PC-9 (cell line): ENCODE measurements around the gene ZYG11B. TPM values are rescaled to one million over a fixed set of nuclear protein-coding genes. Genes with fewer than 3 reads are reported as not detected.
A peak's percentile ranks its signal among the peaks of the same experiment; 100 is the strongest.

Source experiments
- BruUV-seq: library from RNA; stranded (reverse); fragments of 400-500 nt; replicated peaks from 2 replicates; lab custom pipeline; 2021; lab: Mats Ljungman, UMichigan
- CTCF ChIA-PET: fragments of 300-600 bp; sonication (Branson Sonifier 250); formaldehyde crosslinking; loops from one replicate; lab custom pipeline; 2022; ENCODE audit warnings: antibody characterized with exemption; lab: Charles Lee
- POLR2A ChIA-PET: fragments of 300-600 bp; sonication (Branson Sonifier 250); formaldehyde crosslinking; loops from one replicate; lab custom pipeline; 2022; ENCODE audit warnings: antibody characterized with exemption; ENCODE audit not compliant: unreplicated experiment; lab: Charles Lee
- DNase-seq, 2 experiments: peaks; one replicate each; pipeline versions ENCODE4 v3.0.0 to v3.0.0-alpha.2; 2015 to 2022; ENCODE audit warnings: mixed read lengths in 1 of 2
- H2AFZ ChIP-seq: fragments of 200-600 bp; sonication (generic); 2 replicates; pipeline ENCODE4 v1.8.1; 2017; ENCODE audit warnings: antibody characterized with exemption
- H3F3A ChIP-seq: fragments of 200-600 bp; sonication (generic); 2 replicates; pipeline ENCODE4 v1.8.1; 2017; ENCODE audit warnings: antibody characterized with exemption, mild to moderate bottlenecking, low read depth; ENCODE audit not compliant: insufficient read depth
- H3K27ac ChIP-seq: fragments of 200-600 bp; sonication (generic); 2 replicates; pipeline ENCODE4 v1.6.1; 2016; ENCODE audit warnings: mixed run types
- H3K27me3 ChIP-seq: fragments of 200-600 bp; sonication (generic); 2 replicates; pipeline ENCODE4 v1.6.1; 2016; ENCODE audit warnings: low read depth, mixed run types; ENCODE audit not compliant: insufficient read depth
- H3K36me3 ChIP-seq: fragments of 200-600 bp; sonication (generic); 2 replicates; pipeline ENCODE4 v1.6.1; 2016; ENCODE audit warnings: low read depth, mixed run types
- H3K4me1 ChIP-seq: fragments of 200-600 bp; sonication (generic); replicated peaks from 2 replicates; pipeline ENCODE4 v1.6.1; 2016; ENCODE audit warnings: mixed run types; ENCODE audit not compliant: insufficient read depth
- H3K4me2 ChIP-seq: fragments of 200-600 bp; sonication (generic); 2 replicates; pipeline ENCODE4 v1.6.1; 2017; ENCODE audit warnings: mixed run types
- H3K4me3 ChIP-seq: fragments of 200-600 bp; sonication (generic); 2 replicates; pipeline ENCODE4 v1.6.1; 2016; ENCODE audit warnings: mixed run types
- H3K79me2 ChIP-seq: fragments of 200-600 bp; sonication (generic); 2 replicates; pipeline ENCODE4 v1.6.1; 2017; ENCODE audit warnings: low read depth, mixed run types
- H3K9me2 ChIP-seq: fragments of 200-600 bp; sonication (generic); 2 replicates; pipeline ENCODE4 v1.8.1; 2017; ENCODE audit warnings: mild to moderate bottlenecking; ENCODE audit not compliant: insufficient read depth
- H3K9me3 ChIP-seq: fragments of 200-600 bp; sonication (generic); 2 replicates; pipeline ENCODE4 v1.8.1; 2016; ENCODE audit warnings: low read depth; ENCODE audit not compliant: insufficient read depth
- H4K20me1 ChIP-seq: fragments of 200-600 bp; sonication (generic); 2 replicates; pipeline ENCODE4 v1.8.1; 2017; ENCODE audit not compliant: insufficient read depth
- EZH2 ChIP-seq: fragments of 200-600 bp; sonication (generic); IDR thresholded peaks from 2 replicates; pipeline ENCODE4 v1.8.0; 2017; ENCODE audit warnings: antibody characterized with exemption, low read depth
- intact Hi-C: fragments of 100-400 bp; cut with micrococcal nuclease; formaldehyde crosslinking; loops from one replicate; pipeline ENCODE4 v1.10.0; 2022; ENCODE audit not compliant: unreplicated experiment
- total RNA-seq: library from RNA; stranded (reverse); gene quantifications from 2 replicates; pipeline ENCODE4 v1.2.3, GENCODE V29; 2021
- TF ChIP-seq, protein P1 (sequence below): fragments of 200-600 bp; sonication (generic); conservative IDR thresholded peaks from 2 replicates; pipeline ENCODE4 v1.6.1; 2017; ENCODE audit warnings: mixed run types, antibody characterized with exemption, mild to moderate bottlenecking, moderate library complexity

The ZYG11B gene
- total RNA-seq, 1 experiment from 2014 or later, result 21.4 TPM

DNA sequence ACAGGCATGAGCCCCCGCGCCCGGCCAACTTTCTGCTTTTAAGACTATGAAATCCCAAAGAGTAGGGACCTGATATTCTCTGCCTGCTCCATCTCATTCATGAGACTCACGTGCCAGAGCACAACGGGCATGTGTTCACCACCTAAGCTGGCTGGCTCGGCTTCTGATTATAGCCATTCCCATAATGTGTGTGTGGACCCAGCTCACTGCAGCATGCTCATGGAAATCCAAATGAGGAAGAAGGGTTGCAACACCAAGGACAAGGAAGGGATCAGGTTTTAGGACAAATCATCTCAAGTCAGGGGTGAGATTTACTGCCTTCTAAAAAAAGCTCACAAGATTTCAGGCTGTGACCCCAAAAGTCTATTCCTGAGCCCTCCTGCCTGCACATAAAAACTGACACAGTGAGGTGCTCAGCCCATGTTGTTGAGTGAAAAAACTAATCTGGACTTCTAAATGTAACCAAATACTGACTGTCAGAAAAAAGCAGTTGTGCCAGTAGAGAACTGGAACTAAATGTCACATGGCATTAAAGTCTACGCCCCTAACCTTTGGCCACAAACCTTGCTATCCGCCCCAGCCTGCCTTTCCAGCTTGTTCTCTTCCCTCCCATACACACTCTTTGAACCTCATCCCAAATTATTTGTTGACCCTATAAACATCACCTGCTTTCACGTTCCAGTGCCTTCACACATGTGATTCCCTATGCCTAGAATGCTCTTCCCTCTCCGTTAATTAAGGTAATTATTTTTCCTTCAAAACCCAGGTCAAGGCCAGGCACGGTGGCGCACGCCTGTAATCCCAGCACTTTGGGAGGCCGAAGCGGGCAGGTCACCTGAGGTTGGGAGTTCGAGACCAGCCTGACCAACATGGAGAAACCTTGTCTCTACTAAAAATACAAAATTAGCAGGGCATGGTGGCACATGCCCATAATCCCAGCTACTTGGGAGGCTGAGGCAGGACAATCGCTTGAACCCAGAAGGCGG, 19.0 kb upstream of the ZYG11B start:
- TF ChIP-seq, protein P1, sequence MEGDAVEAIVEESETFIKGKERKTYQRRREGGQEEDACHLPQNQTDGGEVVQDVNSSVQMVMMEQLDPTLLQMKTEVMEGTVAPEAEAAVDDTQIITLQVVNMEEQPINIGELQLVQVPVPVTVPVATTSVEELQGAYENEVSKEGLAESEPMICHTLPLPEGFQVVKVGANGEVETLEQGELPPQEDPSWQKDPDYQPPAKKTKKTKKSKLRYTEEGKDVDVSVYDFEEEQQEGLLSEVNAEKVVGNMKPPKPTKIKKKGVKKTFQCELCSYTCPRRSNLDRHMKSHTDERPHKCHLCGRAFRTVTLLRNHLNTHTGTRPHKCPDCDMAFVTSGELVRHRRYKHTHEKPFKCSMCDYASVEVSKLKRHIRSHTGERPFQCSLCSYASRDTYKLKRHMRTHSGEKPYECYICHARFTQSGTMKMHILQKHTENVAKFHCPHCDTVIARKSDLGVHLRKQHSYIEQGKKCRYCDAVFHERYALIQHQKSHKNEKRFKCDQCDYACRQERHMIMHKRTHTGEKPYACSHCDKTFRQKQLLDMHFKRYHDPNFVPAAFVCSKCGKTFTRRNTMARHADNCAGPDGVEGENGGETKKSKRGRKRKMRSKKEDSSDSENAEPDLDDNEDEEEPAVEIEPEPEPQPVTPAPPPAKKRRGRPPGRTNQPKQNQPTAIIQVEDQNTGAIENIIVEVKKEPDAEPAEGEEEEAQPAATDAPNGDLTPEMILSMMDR, result no peak
- TF ChIP-seq EZH2, result no peak
- Histone ChIP-seq H4K20me1 (no peaks in the 10 kb centered on the region), H3K79me2 (no peaks in the 10 kb centered on the region), H3F3A (peaks cover 17% of the 10 kb centered on the region; the same call in 1 of the 2 replicates), H3K27me3 (no peaks in the 10 kb centered on the region), H3K4me2 (peak overlapping the region; percentile 63), H3K27ac (peak overlapping the region; percentile 17), H2AFZ (peak overlapping the region; percentile 68), H3K4me3 (no peak overlapping the region), H3K4me1 (peaks cover 29% of the 10 kb centered on the region), H3K36me3 (no peaks in the 10 kb centered on the region), H3K9me2 (no peaks in the 10 kb centered on the region), H3K9me3 (no peaks in the 10 kb centered on the region)
- intact Hi-C loops, result no loop called here
- peak in 1 of 2 experiments; percentile 73 for DNase-seq
- ChIA-PET POLR2A (interaction anchor here (0.7 kb wide), 1 partner anchor 44 kb away, joined by 3 read pairs; no protein-coding TSS in a partner anchor), CTCF (interaction anchor here (0.5 to 0.7 kb wide), 2 partner anchors 73 to 198 kb away, joined by 3 to 5 read pairs; no protein-coding TSS in a partner anchor)
- BruUV-seq, result no TSS peak

DNA sequence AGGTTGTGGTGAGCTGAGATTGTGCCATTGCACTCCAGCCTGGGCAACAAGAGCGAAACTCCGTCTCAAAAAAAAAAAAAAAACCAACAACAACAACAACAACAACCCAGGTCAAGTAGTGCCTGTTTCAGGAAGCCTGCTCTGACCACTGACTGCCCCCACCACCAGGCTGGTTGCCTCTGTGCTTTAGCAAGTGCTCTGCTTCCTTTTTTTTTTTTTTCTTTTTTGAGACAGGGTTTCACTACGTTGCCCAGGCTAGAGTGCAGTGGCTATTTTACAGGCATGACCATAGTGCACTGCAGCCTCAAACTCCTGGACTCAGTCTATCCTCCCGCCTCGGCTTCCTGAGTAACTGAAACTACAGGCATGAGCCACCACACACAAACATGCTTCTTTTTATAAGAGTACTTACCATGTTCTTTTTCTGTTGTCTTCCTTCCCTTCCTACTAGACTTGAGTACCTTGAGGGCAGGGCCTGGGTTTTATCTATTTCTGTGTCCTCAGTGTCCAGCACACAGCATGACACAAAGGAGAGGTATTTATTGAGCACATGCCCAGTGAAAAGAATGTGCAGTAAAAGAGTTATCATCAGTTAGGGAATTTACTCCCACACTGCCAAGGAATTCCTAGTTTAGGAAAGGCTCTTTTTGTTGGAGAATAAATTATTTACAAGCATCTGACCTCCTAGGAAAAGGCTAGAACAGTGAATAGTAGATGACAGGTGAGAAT, 18.2 kb upstream of the ZYG11B start:
- Histone ChIP-seq H3K4me1 (peaks cover 29% of the 10 kb centered on the region), H3K36me3 (no peaks in the 10 kb centered on the region), H3K79me2 (no peaks in the 10 kb centered on the region), H4K20me1 (no peaks in the 10 kb centered on the region), H3K27me3 (no peaks in the 10 kb centered on the region), H3K4me3 (no peak overlapping the region), H3F3A (peaks cover 17% of the 10 kb centered on the region; the same call in 1 of the 2 replicates), H3K9me2 (no peaks in the 10 kb centered on the region), H2AFZ (peak overlapping the region; percentile 68; the same call in 1 of the 2 replicates), H3K27ac (0 out of 2 replicates have a peak overlapping the region, but pooled peaks have one; percentile 17), H3K4me2 (peak overlapping the region; percentile 63), H3K9me3 (no peaks in the 10 kb centered on the region)
- intact Hi-C loops, result no loop called here
- no peak for TF ChIP-seq EZH2
- TF ChIP-seq, protein P1, result no peak
- POLR2A ChIA-PET, result no interaction called here
- peak in 1 of 2 experiments; percentile 52 for DNase-seq
- CTCF ChIA-PET, result interaction anchor here (0.7 kb wide), 1 partner anchor 72 kb away, joined by 5 read pairs; no protein-coding TSS in a partner anchor
- no TSS peak for BruUV-seq

DNA sequence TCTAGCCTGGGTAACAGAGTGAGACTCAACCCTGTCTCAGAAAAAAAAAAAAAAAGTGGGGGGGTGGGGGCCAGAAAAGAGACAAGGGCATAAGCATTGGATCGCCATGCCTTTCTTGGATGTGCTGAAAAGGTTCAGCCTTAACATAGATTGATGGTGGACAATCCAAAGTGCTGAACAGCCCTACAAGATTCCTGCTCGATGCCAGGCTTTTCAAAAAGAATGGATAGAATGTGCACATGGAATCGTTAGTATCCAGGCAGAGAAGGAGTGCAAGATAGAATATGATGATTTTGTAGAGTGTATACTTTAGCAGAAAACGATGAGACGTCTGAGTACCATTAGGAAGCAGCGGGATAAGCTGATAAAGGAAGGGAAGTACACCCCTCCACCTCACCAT, 17.2 kb upstream of the ZYG11B start:
- no peak overlapping the region for H2AFZ ChIP-seq
- H3K27ac ChIP-seq, result no peak overlapping the region
- DNase-seq, result no peak
- no peaks in the 10 kb centered on the region for H3K36me3 ChIP-seq
- TF ChIP-seq, protein P1, result no peak
- no peak for TF ChIP-seq EZH2
- H3K79me2 ChIP-seq, result no peaks in the 10 kb centered on the region
- H4K20me1 ChIP-seq, result no peaks in the 10 kb centered on the region
- H3F3A ChIP-seq, result peaks cover 17% of the 10 kb centered on the region; the same call in 1 of the 2 replicates
- ChIA-PET CTCF (no interaction called here), POLR2A (no interaction called here)
- no peaks in the 10 kb centered on the region for H3K9me2 ChIP-seq
- no TSS peak for BruUV-seq
- intact Hi-C loops, result no loop called here
- H3K27me3 ChIP-seq, result no peaks in the 10 kb centered on the region
- H3K4me3 ChIP-seq, result no peak overlapping the region
- no peak overlapping the region for H3K4me2 ChIP-seq
- peaks cover 29% of the 10 kb centered on the region for H3K4me1 ChIP-seq
- no peaks in the 10 kb centered on the region for H3K9me3 ChIP-seq
